ENCODE data around the gene CACNG5.

Gene CACNG5

GRCh38 chr17:66834919-66835454 lies at the start of gene CACNG5:
TSS of gene CACNG5 (plus strand) at chr17:66835117. CDS start at chr17:66877333, 42,216 bp downstream.
- TF ChIP-seq CTCF (IDR thresholded peaks at IDR 0.05; ENCODE audit: insufficient read depth, low read length, poor library complexity, severe bottlenecking), result no peak
- Histone ChIP-seq H3K4me3 (replicated peaks; ENCODE audit: low read depth, low read length) (no peak within 1 kb of the TSS), H3K36me3 (ENCODE audit: control insufficient read depth, insufficient read depth, low read length) (no peaks in the 10 kb centered on the region), H3K27me3 (replicated peaks; ENCODE audit: control insufficient read depth, insufficient read depth, low read length) (peaks cover 2% of the 10 kb centered on the region; the same call in 1 of the 2 replicates)
- DNase-seq (ENCODE audit: extremely low read depth, insufficient read length), result no peak

GRCh38 chr17:66786107-66786506 lies 48.8 kb upstream of the CACNG5 start:
- Histone ChIP-seq H3K36me3 (ENCODE audit: control insufficient read depth, insufficient read depth, low read length) (no peaks in the 10 kb centered on the region), H3K4me3 (replicated peaks; ENCODE audit: low read depth, low read length) (no peak overlapping the region)

GRCh38 chr17:66787914-66788313 lies 47.0 kb upstream of the CACNG5 start:
- TF ChIP-seq CTCF (IDR thresholded peaks at IDR 0.05; ENCODE audit: insufficient read depth, low read length, poor library complexity, severe bottlenecking), result no peak

More at GRCh38 chr17:66786107-66786506, 48.8 kb upstream of the CACNG5 start:
- TF ChIP-seq CTCF (IDR thresholded peaks at IDR 0.05; ENCODE audit: insufficient read depth, low read length, poor library complexity, severe bottlenecking), result no peak
- DNase-seq (ENCODE audit: extremely low read depth, insufficient read length), result no peak
- H3K27me3 ChIP-seq (replicated peaks; ENCODE audit: control insufficient read depth, insufficient read depth, low read length), result no peaks in the 10 kb centered on the region; the same call in 1 of the 2 replicates

GRCh38 chr17:66789093-66789492 lies 45.8 kb upstream of the CACNG5 start:
- no peak for TF ChIP-seq CTCF (IDR thresholded peaks at IDR 0.05; ENCODE audit: insufficient read depth, low read length, poor library complexity, severe bottlenecking)
- DNase-seq (ENCODE audit: extremely low read depth, insufficient read length), result no peak
- Histone ChIP-seq H3K36me3 (ENCODE audit: control insufficient read depth, insufficient read depth, low read length) (no peaks in the 10 kb centered on the region), H3K4me3 (replicated peaks; ENCODE audit: low read depth, low read length) (no peak overlapping the region), H3K27me3 (replicated peaks; ENCODE audit: control insufficient read depth, insufficient read depth, low read length) (no peaks in the 10 kb centered on the region; the same call in 1 of the 2 replicates)

More at GRCh38 chr17:66787914-66788313, 47.0 kb upstream of the CACNG5 start:
- no peak for DNase-seq (ENCODE audit: extremely low read depth, insufficient read length)
- Histone ChIP-seq H3K36me3 (ENCODE audit: control insufficient read depth, insufficient read depth, low read length) (no peaks in the 10 kb centered on the region), H3K27me3 (replicated peaks; ENCODE audit: control insufficient read depth, insufficient read depth, low read length) (no peaks in the 10 kb centered on the region; the same call in 1 of the 2 replicates), H3K4me3 (replicated peaks; ENCODE audit: low read depth, low read length) (no peak overlapping the region)

- Histone ChIP-seq H3K4me3 (replicated peaks; ENCODE audit: low read depth, low read length) (no peak overlapping the region), H3K27me3 (replicated peaks; ENCODE audit: control insufficient read depth, insufficient read depth, low read length) (no peaks in the 10 kb centered on the region; the same call in 1 of the 2 replicates), H3K36me3 (ENCODE audit: control insufficient read depth, insufficient read depth, low read length) (no peaks in the 10 kb centered on the region)
- no peak for DNase-seq (ENCODE audit: extremely low read depth, insufficient read length)
- TF ChIP-seq CTCF (IDR thresholded peaks at IDR 0.05; ENCODE audit: insufficient read depth, low read length, poor library complexity, severe bottlenecking), result no peak
Measured at GRCh38 chr17:66789961-66790437, 44.9 kb upstream of the CACNG5 start.

Measured in GM06990 (cell line).